B cell (primary cell): ENCODE measurements around the gene SYNPO. TPM values are rescaled to one million over a fixed set of nuclear protein-coding genes. Genes with fewer than 3 reads are reported as not detected.

Source experiments
- ATAC-seq: fragments of 200-7000 bp; cut with Tn5 transposase; one replicate; pipeline ENCODE4 v1.10.0; 2021; ENCODE audit warnings: low read depth, mild to moderate bottlenecking, moderate number of reproducible peaks, moderate library complexity
- CTCF ChIA-PET: fragments of 350-600 bp; sonication (Branson Sonifier 250); formaldehyde crosslinking; loops from one replicate; lab custom pipeline; 2021; ENCODE audit warnings: antibody characterized with exemption, inconsistent platforms; lab: Charles Lee
- POLR2A ChIA-PET: fragments of 350-600 bp; sonication (Branson Sonifier 250); formaldehyde crosslinking; loops from one replicate; lab custom pipeline; 2021; ENCODE audit warnings: antibody characterized with exemption; lab: Charles Lee
- DNase-seq: peaks from one replicate; pipeline ENCODE4 v3.0.0; 2013
- H2AFZ ChIP-seq: 2 replicates; pipeline ENCODE4 v1.6.1; 2012; ENCODE audit warnings: mild to moderate bottlenecking, low read depth, low read length; ENCODE audit not compliant: insufficient read depth, poor library complexity, severe bottlenecking
- H3K27ac ChIP-seq, 2 donors: 1 replicate in 1 of 2; 2 replicates in 1 of 2; pipeline ENCODE4 v1.5.1; 2012 to 2013; ENCODE audit warnings: low read length in 2 of 2, mild to moderate bottlenecking in 2 of 2, moderate library complexity in 1 of 2
- H3K27me3 ChIP-seq, 4 experiments: fragments of 200-600 bp in 1 of 4; sonication (generic) in 1 of 4; replicated peaks in 1 of 4; 1 replicate in 2 of 4; 2 replicates in 2 of 4; pipeline versions ENCODE4 v1.6.1 to v1.7.0; 2013 to 2016; ENCODE audit warnings: low read length in 3 of 4, mild to moderate bottlenecking in 2 of 4, mixed read lengths in 1 of 4, moderate library complexity in 1 of 4; ENCODE audit not compliant: insufficient read depth in 4 of 4, control insufficient read depth in 3 of 4; ENCODE audit errors: control extremely low read depth in 1 of 4
- H3K36me3 ChIP-seq, 2 experiments: replicated peaks in 1 of 2; 1 replicate in 1 of 2; 2 replicates in 1 of 2; pipeline versions ENCODE4 v1.6.1 to v1.7.1; 2013; ENCODE audit warnings: low read length in 1 of 2; ENCODE audit not compliant: insufficient read depth in 2 of 2, control insufficient read depth in 1 of 2; ENCODE audit errors: control extremely low read depth in 1 of 2, extremely low read depth in 1 of 2
- H3K4me1 ChIP-seq, 2 donors: fragments of 200-600 bp in 1 of 2; sonication (generic) in 1 of 2; 1 replicate in 1 of 2; 2 replicates in 1 of 2; pipeline versions ENCODE4 v1.5.1 to v1.6.1; 2013 to 2017; ENCODE audit warnings: low read length in 2 of 2; ENCODE audit not compliant: control insufficient read depth in 2 of 2, insufficient read depth in 2 of 2
- H3K4me2 ChIP-seq: replicated peaks from 2 replicates; pipeline ENCODE3; 2012; ENCODE audit warnings: mild to moderate bottlenecking, low read depth, low read length; ENCODE audit not compliant: poor library complexity, severe bottlenecking
- H3K4me3 ChIP-seq, 5 experiments: fragments of 200-600 bp in 1 of 5; sonication (generic) in 1 of 5; 1 replicate in 3 of 5; 2 replicates in 2 of 5; pipeline versions ENCODE4 v1.5.1 to v1.7.0; 2011 to 2016; ENCODE audit warnings: low read length in 4 of 5, mild to moderate bottlenecking in 4 of 5, low read depth in 2 of 5, control low read depth in 1 of 5, moderate library complexity in 1 of 5; ENCODE audit not compliant: insufficient read depth in 1 of 5; ENCODE audit errors: control extremely low read depth in 1 of 5, extremely low read depth in 1 of 5
- H3K79me2 ChIP-seq: fragments of 200-600 bp; sonication (generic); one replicate; pipeline ENCODE4 v1.6.0; 2016; ENCODE audit warnings: low read length; ENCODE audit not compliant: control insufficient read depth, insufficient read depth
- H3K9ac ChIP-seq: fragments of 200-600 bp; sonication (generic); 2 replicates; pipeline ENCODE4 v1.6.1; 2017; ENCODE audit warnings: mild to moderate bottlenecking, low read length, moderate library complexity
- H3K9me3 ChIP-seq, 3 donors: one replicate each; pipeline versions ENCODE4 v1.6.1 to v1.7.1; 2013; ENCODE audit warnings: low read length in 2 of 3; ENCODE audit not compliant: control insufficient read depth in 2 of 3, insufficient read depth in 1 of 3; ENCODE audit errors: control extremely low read depth in 1 of 3
- H4K20me1 ChIP-seq: 2 replicates; pipeline ENCODE4 v1.6.0; 2012; ENCODE audit warnings: mild to moderate bottlenecking, low read length; ENCODE audit not compliant: insufficient read depth, control insufficient read depth, poor library complexity, severe bottlenecking
- H3K27ac Mint-ChIP-seq: one replicate; pipeline ENCODE4 v1.8.0; 2021; ENCODE audit warnings: mixed read lengths
- H3K27me3 Mint-ChIP-seq: one replicate; pipeline ENCODE4 v1.8.0; 2021; ENCODE audit warnings: mixed read lengths
- H3K4me1 Mint-ChIP-seq: one replicate; pipeline ENCODE4 v1.8.0; 2021; ENCODE audit warnings: mixed read lengths
- H3K4me3 Mint-ChIP-seq: one replicate; pipeline ENCODE4 v1.8.0; 2021; ENCODE audit warnings: mixed read lengths
- H3K9me3 Mint-ChIP-seq: one replicate; pipeline ENCODE4 v1.8.0; 2022; ENCODE audit warnings: mixed read lengths; ENCODE audit not compliant: insufficient read depth
- EZH2 ChIP-seq: IDR thresholded peaks from 2 replicates; pipeline ENCODE4 v1.6.1; 2012; ENCODE audit warnings: borderline replicate concordance, low read depth, mild to moderate bottlenecking, moderate library complexity, low read length; ENCODE audit not compliant: insufficient read depth, poor library complexity, severe bottlenecking
- WGBS: methylation state at CpG from one replicate; pipeline ENCODE4 v1.1.5; 2013; ENCODE audit warnings: missing lambda C conversion rate; ENCODE audit not compliant: insufficient coverage; 5-methylcytosine and 5-hydroxymethylcytosine counted together
- intact Hi-C: fragments of 100-400 bp; cut with micrococcal nuclease; formaldehyde crosslinking; loops from one replicate; pipeline ENCODE4 v1.10.0; 2022
- polyA minus RNA-seq: library from RNA; depleted of rRNA, polyadenylated mRNA; stranded (reverse); fragments of >200 nt; gene quantifications from 2 replicates; pipeline ENCODE4 v1.2.3, GENCODE V29; 2012
- polyA plus RNA-seq: library from polyadenylated mRNA; depleted of rRNA; stranded (reverse); fragments of >200 nt; gene quantifications from 2 replicates; pipeline ENCODE4 v1.2.3, GENCODE V29; 2012
- total RNA-seq, 2 donors: library from RNA; stranded (reverse); fragments of 120-200 nt in 1 of 2; gene quantifications; 1 replicate in 1 of 2; 2 replicates in 1 of 2; pipeline versions ENCODE4 v1.2.3 to v1.2.4, GENCODE V29; 2013 to 2022
- TF ChIP-seq, protein P1 (sequence below): fragments of 200-600 bp; IDR thresholded peaks from one replicate; pipeline ENCODE4 v1.8.0; 2022; ENCODE audit warnings: antibody characterized with exemption, mild to moderate bottlenecking

SYNPO gene
- total RNA-seq (16.3 and 16.8 TPM in 2 replicates), polyA plus RNA-seq (11.2 and 13.2 TPM in 2 replicates), polyA minus RNA-seq (13.8 and 19.8 TPM in 2 replicates)
- total RNA-seq (2013) = 6.7 TPM

- H3K36me3 ChIP-seq = peaks cover 0 to 5% of the 10 kb centered on the region in 2 experiments
- no peaks in the 10 kb centered on the region for H3K27me3 ChIP-seq
- no peak within 1 kb of the TSS for H3K9ac ChIP-seq
- no peak for ATAC-seq
- Mint-ChIP-seq H3K4me3 (no peak within 1 kb of the TSS), H3K9me3 (no peaks in the 10 kb centered on the region), H3K27ac (no peak within 1 kb of the TSS), H3K27me3 (peaks cover 2% of the 10 kb centered on the region), H3K4me1 (peaks cover 7% of the 10 kb centered on the region)
- no peak within 1 kb of the TSS for H2AFZ ChIP-seq
- 93% methylated on average over 13 of the region's 14 CpGs for WGBS
- no peaks in the 10 kb centered on the region for H3K79me2 ChIP-seq
- no peaks in the 10 kb centered on the region for H3K4me1 ChIP-seq
- no peaks in the 10 kb centered on the region for H3K9me3 ChIP-seq
- intact Hi-C loops = no loop called here
- H4K20me1 ChIP-seq = peaks cover 17% of the 10 kb centered on the region
- no peak for TF ChIP-seq EZH2
- TF ChIP-seq, protein P1, sequence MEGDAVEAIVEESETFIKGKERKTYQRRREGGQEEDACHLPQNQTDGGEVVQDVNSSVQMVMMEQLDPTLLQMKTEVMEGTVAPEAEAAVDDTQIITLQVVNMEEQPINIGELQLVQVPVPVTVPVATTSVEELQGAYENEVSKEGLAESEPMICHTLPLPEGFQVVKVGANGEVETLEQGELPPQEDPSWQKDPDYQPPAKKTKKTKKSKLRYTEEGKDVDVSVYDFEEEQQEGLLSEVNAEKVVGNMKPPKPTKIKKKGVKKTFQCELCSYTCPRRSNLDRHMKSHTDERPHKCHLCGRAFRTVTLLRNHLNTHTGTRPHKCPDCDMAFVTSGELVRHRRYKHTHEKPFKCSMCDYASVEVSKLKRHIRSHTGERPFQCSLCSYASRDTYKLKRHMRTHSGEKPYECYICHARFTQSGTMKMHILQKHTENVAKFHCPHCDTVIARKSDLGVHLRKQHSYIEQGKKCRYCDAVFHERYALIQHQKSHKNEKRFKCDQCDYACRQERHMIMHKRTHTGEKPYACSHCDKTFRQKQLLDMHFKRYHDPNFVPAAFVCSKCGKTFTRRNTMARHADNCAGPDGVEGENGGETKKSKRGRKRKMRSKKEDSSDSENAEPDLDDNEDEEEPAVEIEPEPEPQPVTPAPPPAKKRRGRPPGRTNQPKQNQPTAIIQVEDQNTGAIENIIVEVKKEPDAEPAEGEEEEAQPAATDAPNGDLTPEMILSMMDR = no peak
- ChIA-PET POLR2A (no interaction called here), CTCF (no interaction called here)
- no peak within 1 kb of the TSS for H3K4me3 ChIP-seq
- no peak for DNase-seq
- no peak within 1 kb of the TSS for H3K4me2 ChIP-seq
- H3K27ac ChIP-seq = no peak within 1 kb of the TSS
These were observed at the start of gene SYNPO for GRCh38 chr5:150640311-150641005. TSS of gene SYNPO (plus strand) at chr5:150640660. CDS start at chr5:150648276, 7,616 bp downstream.

DNA sequence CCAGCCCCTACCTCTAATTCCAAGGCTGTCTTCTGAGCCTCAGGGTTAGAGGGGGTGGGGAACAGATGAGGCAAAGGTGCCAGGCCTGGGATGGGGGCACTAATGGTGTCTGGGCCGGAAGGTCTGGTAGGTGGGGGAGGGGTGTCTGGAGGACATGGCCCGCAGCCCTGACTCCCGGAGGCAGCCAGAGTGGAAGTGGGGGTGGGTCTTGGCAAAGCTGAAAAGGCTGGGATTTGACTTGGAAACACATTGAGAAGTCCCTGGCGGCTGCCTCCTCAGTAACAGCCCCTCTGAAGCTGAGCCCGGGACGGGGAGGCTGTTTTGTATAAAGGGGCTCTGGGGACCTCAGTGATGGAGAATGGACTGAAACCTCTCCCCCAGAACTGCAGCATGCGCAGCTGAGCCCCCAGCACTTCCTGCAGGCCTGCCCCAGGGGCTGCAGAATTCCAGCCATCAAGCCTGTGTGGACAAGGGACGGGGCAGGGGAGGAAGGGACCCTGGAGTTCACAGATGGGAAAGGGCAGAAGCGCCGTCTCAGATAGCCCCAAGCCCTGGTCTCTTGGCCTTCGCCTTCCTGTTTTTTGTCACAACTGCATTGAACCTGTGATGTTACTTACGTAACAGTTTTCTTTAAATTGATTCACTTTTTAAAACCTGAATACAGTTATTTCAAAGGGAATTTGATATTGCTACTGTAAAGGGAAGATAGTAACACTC, 49.3 kb upstream of the SYNPO start:
- H3K27ac Mint-ChIP-seq = no peak overlapping the region

More for the DNA sequence above, 49.3 kb upstream of the SYNPO start:
- Histone ChIP-seq H3K36me3 (no peaks in the 10 kb centered on the region), H2AFZ (no peak overlapping the region), H3K9ac (no peak overlapping the region), H3K4me1 (no peaks in the 10 kb centered on the region), H3K27me3 (no peaks in the 10 kb centered on the region), H3K9me3 (no peaks in the 10 kb centered on the region), H3K27ac (no peak overlapping the region), H4K20me1 (no peaks in the 10 kb centered on the region), H3K4me2 (no peak overlapping the region), H3K79me2 (no peaks in the 10 kb centered on the region), H3K4me3 (no peak overlapping the region)
- no peak for ATAC-seq
- Mint-ChIP-seq H3K27me3 (no peaks in the 10 kb centered on the region), H3K9me3 (no peaks in the 10 kb centered on the region), H3K4me3 (no peak overlapping the region), H3K4me1 (no peaks in the 10 kb centered on the region)
- no peak for DNase-seq
- intact Hi-C loops = no loop called here
- ChIA-PET POLR2A (no interaction called here), CTCF (no interaction called here)
- TF ChIP-seq, protein P1 = no peak
- TF ChIP-seq EZH2 = no peak
- 95% methylated on average over 5 of the region's 12 CpGs for WGBS
